TTC549 (cell line): ENCODE data around the gene HEPACAM.

ENCODE experiments used
- FAIRE-seq: peaks from 2 replicates; lab custom pipeline; 2012; peaks lifted over from hg19 to GRCh38; lab: Jason Lieb, UNC

HEPACAM gene

DNA sequence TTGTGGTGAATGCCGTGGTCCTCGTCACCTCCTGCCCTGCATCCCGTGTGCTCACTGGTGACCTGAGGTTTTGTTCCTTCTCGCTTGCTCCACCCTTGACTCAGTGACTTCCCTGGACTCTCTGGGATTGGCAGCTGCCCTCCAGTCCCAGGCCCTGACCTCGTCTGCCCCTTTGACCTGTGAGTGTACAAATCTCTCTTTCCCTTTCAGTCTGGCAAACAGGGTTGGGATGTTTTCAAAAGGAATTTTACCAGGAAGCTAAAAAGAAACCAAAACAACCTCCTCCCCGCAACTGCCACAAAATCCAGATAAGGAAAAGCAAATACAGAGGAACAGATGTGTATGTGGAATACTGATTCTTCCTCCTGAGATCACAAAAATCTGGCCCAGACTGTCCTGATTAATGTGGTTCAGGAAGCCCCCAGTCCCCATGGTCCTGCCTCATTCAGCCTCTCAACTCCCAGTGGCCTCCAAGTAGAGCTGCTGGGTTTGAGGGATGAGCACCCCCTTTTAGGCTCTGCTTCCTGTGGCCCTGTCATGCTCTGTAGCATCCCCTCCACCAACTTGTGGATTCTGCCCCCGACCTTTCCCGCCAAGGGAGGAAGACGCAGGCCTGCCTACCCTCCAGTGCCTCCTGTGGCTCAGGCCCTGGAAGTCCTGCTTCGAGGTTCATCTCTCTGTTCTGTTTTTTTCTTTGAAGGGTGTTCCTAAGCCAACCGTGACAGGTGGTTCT lies 53.3 kb downstream of the HEPACAM start:
- no peak for FAIRE-seq

DNA sequence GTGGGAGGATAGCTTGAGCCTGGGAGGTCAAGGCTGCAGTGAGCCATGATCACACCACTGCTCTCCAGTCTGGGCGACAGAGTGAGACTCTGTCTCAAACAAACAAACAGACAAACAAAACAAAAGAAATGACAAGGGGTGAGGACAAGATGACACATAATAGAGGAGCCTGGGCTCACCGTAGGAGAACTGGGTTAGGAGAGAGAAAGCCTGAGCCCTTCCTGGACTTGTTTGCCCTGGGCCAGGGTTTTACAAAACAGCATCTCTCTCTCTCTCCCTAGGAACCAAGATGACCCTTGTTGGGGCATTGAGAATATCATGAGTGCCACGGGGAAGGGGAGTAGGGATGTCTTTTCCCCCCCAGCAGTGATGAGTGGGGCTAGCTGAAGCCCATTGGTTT lies 54.9 kb downstream of the HEPACAM start:
- FAIRE-seq, result no peak

DNA sequence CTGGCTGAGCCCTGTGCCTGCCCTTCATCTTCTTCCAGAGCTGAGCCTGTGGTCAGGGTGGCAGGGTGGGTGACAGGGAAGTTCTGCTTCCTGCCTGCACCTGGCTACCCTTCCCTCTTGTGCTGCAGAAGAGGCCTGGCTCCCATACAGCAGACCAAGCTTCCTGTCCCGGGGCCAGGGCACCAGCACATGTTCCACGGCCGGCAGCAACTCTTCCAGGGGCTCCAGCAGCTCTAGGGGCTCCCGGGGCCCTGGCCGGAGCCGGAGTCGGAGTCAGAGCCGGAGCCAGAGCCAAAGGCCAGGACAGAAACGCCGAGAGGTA lies 55.6 kb downstream of the HEPACAM start:
- FAIRE-seq, result no peak

DNA sequence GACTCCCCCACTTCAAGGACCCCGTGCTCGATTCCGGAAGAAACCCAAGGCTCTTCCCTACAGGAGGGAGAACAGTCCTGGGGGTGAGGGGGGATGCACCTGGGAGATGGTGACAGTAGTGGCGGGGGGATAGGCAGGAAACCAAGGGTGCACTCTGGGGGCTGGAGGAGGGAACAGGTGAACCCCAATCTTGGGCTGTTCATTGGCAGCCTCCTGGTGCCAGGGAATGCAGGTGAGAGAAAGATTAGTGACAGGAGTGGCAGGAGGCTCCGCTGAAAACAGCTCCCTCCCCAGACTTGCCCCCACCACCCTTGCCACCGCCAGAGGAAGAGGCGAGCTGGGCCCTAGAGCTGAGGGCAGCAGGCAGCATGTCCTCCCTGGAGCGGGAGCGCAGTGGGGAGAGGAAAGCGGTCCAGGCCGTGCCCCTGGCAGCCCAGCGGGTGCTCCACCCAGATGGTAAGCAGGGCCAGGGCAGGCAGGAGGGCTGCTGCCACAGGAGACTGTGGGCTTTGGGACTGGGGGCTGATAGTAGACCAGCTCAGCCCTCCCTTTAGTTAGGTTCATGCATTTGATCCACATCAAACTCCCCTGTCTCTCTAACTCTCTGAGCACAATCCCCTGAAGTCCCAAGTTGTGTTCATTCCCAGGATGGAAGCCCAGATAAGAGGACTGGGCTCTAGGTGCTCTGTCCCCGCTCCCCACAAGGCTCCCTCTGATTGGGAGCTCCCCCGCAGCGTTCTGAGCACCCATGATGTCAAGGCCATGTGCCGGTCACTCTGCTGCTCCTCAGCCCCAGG lies 56.2 kb downstream of the HEPACAM start:
- FAIRE-seq, result no peak

DNA sequence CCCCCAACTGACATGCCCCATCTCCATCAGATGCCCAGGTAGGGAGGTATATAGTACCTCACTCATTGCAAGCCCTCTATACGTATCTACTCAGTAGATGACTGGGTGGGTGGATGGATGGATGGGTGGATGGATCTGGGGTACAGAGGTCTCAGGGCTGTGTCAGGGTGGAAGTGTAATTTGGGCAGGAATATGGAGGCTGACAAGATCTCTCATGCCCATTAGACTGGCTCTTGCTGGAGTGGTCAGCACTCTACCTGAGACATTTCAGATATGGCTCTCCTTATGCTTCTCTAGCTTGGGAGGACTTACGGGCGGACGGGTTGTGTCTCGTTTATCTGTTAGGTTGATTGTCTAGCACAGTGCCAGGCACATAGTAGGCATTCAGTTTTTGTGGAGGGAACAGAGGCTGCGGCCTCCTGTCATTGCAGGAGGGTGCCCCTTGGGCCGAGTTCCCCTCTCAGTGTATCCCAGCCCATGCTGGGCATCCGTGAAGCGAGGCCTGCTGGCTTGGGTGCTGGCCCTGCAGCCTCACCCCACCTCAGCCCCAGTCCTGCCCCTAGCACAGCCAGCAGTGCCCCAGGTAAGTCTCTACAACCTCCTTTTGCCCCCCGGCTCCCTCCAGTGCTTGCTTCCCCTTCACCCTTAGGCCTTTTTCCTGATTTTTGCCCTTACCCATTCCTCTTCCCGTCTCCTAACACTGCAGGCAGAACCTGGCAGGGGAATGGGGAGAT lies 56.9 kb downstream of the HEPACAM start:
- no peak for FAIRE-seq

DNA sequence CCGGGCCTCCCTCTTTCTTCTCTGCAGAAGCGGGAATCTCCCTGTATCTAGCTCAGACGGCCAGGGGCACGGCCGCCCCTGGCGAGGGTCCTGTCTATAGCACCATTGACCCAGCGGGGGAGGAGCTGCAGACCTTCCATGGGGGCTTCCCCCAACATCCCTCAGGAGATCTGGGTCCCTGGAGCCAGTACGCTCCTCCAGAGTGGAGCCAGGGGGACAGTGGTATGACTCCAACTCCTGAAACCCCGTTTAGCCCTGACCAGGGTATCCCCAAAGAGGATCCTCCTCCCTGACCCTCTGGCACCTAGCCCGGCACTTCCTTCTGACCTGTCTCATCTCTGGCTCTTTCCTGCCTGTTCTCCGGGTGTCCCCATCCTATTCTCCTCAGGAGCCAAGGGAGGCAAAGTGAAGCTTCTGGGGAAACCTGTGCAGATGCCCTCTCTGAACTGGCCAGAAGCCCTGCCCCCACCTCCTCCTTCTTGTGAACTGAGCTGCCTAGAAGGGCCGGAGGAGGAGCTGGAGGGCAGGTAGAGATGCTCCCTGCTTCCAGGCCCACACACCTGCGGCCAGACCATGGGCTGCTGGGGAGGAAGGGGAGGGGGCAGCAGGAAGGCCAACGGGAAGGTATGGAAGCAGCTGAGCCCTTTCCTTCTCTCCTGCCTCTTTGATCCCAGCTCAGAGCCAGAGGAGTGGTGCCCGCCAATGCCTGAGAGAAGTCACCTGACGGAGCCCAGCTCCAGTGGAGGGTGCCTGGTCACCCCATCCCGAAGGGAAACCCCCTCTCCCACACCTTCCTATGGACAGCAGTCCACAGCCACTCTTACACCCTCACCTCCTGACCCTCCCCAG lies 57.7 kb downstream of the HEPACAM start:
- FAIRE-seq, result no peak

DNA sequence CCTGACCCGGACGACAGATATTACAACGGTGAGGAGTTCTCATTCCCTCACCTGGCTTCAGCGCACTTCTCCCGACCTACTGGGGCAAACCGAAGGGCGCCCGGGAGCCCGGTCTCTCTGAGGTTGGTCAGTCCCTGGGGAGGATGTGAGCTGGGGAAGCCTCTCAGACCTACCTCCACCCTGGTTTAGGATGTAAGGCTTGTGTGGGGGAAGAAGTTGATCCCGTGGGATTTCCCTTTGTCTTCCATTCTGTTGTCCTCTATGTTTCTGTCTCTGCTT lies 58.3 kb downstream of the HEPACAM start:
- no peak for FAIRE-seq

DNA sequence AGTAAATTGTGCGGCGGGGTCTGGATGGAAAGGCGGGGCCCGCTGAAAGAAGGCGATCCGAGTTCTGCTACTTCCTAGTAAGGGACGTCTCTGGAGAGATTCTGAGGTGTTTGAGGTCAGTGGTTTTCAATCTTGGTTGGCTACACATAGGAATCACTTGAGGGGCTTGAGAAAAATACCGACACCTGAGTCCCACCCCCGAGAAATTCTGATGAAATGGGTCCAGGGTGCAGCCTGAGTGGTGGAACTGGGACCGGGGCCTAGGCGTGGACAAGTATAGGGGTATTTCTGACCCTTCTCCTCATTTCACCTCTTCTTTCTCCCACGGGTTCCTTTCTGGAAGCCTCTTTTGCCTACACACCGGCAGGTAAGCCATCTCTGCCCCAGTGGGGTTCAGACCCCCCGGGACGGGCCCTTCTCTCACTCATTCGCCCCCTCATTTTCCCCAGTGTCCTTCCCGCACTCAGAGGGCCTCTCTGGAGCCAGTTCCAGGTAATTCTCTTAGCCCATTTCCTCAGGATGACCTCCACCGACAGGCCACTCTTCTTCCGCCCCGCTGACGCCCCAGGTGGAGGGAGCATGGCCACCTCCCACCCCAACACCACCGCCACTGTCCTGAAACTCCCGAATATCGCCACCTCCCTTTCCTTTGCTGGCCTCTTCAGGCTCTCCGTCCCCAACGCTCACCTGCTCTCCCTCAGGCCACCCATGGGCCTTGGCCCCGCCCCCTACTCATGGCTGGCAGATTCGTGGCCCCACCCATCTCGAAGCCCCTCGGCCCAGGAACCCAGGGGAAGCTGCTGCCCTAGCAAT lies 58.8 kb downstream of the HEPACAM start:
- no peak for FAIRE-seq

DNA sequence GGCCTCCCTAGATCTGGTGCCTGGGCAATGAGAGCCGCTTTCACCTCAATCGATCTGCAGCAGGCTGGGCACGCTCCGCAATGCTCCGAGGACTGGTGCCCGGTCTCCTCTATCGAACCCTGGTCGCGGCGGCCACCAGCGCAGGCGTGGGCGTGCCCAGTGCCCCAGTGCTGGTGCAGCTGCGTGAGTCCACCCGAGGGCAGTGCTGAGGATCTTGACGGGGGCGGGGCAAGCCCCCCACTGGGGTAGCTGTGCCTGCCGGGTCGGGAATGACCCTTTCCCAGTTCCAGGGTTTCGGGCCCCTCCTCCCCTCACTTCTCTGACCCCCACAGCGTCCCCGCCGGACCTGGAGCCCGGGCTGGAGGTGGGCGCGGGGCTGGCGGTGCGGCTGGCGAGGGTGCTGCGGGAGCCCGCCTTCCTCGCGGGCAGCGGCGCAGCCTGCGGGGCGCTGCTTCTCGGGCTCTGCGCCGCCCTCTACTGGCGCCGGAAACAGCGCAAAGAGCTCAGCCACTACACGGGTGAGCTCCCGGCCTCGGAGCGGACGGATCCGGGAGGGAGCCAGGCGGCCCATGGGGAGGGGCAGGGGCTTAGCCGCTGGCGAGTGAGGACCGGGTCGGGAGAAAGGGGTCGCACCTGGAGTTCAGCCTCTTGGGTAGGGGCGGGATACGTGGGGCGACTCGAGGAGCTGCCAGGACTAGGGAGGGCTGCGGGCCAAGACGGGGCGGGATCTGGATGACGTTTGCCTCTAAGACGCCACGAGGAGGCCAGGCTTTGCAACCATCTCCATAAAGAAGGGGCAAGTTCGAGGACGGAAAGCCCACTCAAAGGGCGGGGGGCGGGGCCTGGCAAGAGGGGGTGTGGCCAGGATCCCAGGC lies 59.7 kb downstream of the HEPACAM start:
- FAIRE-seq, result peak; percentile 72

DNA sequence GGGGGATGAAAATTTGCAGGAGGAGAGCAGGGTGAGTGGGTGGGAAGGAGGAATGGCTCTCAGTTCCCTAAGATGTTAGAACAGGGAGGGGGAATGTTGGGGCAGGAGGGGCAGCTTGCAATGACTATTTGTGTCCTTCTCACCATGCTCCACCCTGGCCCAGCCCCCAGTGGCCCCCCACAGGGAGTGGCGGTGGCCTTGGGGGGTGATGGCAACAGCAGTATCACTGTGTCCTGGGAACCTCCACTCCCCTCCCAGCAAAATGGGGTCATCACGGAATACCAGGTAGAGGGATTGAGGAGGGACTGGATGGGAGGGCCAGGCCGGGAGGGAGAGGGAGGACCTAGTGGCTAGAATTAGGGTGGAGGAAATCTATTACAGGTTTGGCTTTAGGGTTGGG lies 60.4 kb downstream of the HEPACAM start:
- no peak for FAIRE-seq

DNA sequence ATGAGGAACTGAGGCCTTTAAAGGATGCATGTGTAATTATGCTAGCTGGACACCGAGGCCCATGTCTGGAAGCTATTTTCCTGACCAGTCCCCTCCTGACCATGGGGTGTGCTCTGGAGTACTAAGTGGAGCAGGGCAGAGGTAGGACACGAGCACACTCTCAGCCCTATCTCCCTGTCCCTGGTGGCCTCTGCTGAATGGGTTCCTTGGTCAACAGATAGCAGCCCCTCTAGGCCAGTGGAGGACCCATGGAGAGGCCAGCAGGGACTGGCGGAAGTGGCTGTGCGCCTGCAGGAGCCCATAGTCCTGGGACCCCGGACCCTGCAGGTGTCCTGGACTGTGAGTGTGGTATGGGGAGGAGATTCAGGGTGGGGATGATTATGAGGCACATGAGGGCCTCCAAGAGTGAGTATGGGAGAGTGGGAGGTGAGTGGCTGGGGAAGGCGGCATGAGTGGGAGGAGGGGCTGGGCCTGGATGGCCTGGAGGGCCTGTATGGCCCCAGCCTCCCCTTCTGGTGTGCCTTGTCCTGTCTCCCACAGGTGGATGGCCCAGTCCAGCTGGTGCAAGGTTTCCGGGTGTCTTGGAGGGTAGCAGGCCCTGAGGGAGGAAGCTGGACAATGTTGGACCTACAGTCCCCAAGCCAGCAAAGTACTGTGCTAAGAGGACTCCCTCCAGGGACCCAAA lies 61.1 kb downstream of the HEPACAM start:
- FAIRE-seq, result no peak

DNA sequence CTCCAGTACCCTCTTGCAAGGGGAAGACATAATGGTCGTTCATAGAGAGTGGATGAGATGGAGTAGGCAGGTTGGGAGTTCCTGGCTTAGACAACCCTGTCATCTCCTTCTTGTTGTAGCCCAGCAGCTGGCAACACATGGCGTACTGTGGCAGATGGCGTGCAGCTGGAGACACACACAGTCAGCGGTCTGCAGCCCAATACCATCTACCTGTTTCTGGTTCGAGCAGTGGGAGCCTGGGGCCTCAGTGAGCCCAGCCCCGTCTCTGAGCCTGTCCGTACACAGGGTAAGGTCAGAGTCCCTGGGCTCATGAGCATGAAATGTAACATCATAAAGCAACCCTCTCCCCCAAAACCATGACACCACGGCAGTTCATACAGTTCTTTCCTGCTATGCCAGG lies 61.9 kb downstream of the HEPACAM start:
- no peak for FAIRE-seq

DNA sequence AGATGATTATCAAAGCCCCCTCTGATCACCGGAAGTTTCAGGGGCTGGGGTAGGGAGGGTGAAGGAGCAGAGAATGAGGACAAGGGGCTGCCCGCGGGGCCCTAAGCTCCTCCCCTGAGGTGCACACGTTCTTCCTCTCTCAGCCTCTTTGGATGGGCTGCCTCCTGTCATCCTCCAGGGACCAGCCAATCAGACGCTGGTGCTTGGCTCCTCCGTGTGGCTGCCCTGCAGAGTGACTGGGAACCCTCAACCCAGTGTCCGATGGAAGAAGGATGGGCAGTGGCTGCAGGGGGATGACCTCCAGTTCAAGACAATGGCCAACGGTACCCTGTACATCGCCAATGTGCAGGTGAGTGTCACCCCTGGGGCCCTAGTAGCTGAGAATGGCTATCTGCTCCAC lies 63.1 kb downstream of the HEPACAM start:
- FAIRE-seq, result no peak

DNA sequence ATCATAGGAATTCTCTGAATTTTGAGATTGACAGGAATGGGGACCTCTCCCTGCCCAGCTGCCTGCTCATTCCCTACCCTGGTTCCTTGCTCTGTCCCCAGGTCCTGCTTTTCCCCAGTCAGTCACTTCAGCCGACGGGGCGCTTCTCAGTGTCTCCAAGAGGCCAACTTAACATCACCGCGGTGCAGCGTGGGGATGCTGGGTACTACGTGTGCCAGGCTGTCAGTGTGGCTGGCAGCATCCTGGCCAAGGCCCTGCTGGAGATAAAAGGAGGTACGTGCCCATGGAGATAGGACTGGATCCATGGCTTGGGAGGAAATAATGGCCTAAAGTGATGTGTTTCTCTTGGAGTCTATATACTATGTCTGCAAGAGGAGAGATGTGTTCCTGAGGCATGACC lies 63.6 kb downstream of the HEPACAM start:
- no peak for FAIRE-seq

DNA sequence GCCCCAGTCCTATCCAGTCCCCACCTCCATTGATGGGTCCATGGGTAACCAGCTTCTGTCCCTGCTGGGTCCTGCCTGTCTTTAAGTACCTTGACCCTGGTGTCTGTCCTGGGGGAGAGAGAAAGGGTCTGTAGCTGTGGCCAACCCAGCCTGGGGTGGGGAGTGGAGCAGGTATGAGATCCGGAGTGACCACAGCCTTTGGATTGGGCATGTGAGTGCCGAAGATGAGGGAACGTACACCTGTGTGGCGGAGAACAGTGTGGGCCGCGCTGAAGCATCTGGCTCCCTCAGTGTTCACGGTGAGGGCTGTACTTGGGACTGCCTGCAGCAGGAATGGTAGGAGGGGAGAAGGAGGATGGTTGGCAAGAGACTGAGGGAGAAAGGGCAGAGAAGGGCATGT lies 65.4 kb downstream of the HEPACAM start:
- FAIRE-seq, result no peak

DNA sequence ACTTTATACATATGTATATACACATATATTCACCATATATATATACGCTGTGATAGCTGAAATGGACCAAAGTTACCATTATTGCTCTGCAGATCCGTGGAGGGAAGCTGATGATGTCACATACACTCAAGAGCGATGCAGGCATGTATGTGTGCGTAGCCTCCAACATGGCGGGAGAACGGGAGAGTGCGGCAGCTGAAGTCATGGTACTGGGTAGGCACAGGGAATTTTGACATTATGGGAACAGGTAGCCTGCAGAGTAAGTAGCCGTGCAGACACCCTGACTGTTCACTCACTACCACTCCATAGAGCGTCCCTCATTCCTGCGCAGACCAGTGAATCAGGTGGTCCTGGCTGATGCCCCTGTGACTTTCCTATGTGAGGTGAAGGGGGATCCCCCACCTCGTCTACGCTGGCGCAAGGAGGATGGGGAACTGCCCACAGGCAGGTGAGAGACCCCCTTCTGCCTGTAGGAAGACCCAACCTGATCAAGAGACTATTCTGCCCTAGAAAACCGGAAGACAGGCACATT lies 65.9 kb downstream of the HEPACAM start:
- FAIRE-seq, result no peak

DNA sequence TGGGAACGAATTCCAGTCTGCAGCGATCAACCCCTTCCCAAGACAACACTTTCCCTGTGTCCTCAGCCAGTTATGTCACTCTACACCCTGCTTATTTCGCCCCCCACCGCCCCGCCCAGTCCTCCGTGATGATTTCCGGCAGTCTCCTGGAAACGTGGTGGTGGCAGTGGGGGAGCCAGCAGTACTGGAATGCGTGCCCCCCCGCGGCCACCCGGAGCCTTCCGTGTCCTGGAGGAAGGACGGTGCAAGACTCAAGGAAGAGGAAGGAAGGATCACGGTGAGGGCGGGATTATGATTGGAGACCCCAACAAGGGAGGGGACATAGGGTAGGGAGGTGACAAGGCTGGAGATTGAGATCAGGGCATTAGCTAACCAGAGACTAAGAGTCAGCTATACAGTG lies 66.5 kb downstream of the HEPACAM start:
- no peak for FAIRE-seq
